ENCODE measurements around the gene ZFAND3. TPM values are rescaled to one million over a fixed set of nuclear protein-coding genes. Genes with fewer than 3 reads are reported as not detected.

ZFAND3 gene
- total RNA-seq, 1 donor: 25.6 TPM

DNA sequence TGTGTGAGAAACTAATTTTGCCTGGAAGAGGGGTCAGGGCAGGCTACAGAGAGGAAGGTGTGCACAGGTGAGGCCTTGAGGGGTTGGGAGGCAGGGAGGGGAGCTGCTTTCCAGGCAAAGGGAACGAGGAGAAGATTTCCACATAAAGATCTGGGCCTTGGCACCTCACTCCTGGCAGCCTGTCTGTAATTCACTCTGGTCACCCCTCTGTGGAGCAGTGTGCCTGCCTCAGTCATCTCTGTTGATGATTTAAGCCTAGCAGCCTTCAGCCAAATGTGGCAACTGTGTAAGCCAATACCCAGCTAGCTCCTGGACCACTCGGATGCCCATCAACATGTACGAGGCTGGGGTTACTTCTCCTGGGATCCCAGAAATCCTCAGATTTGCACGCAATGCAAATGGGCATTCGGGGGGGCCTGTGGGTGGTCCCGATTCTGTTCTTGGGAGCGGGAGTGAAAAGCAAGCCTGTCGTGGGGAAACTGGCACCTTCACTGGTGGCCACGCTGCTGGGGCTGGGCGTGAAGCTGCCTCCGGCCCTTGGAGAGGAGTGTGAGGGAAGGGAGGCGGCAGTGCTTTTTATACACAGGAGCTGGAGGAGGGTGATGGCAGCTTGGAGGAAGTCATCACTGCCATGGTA lies 360.4 kb downstream of the ZFAND3 start:
- H3K27me3 ChIP-seq (ENCODE audit: insufficient read depth, low read length): no peaks in the 10 kb centered on the region

DNA sequence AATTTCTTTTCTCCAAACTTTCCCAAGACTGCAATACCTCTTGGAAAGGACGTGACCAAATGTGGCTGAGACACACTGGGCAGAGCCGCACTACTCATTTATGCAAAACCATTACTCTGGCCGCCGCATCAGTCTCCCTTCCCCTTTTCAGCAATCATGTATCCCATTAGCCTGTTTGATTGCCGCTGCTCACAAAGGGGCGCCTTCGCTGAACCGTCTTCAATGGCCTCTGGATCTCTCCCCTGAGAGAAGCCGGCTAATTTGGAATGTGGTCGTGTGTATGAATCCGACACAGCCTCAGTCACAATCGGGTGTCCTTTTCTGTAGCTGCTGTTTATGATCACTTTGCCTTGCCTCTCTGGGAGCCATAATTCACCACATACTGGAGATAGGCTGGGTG lies 361.1 kb downstream of the ZFAND3 start:
- H3K9me3 ChIP-seq (ENCODE audit: low read depth, low read length): no peaks in the 10 kb centered on the region
- H3K4me1 ChIP-seq (ENCODE audit: insufficient read depth, low read length): no peaks in the 10 kb centered on the region
- H3K27me3 ChIP-seq (ENCODE audit: insufficient read depth, low read length): no peaks in the 10 kb centered on the region
- H3K4me3 ChIP-seq (ENCODE audit: low read length): no peak overlapping the region

More for the DNA sequence above, 360.4 kb downstream of the ZFAND3 start:
- H3K9me3 ChIP-seq (ENCODE audit: low read depth, low read length): no peaks in the 10 kb centered on the region
- no peak overlapping the region for H3K4me3 ChIP-seq (ENCODE audit: low read length)
- no peaks in the 10 kb centered on the region for H3K4me1 ChIP-seq (ENCODE audit: insufficient read depth, low read length)

DNA sequence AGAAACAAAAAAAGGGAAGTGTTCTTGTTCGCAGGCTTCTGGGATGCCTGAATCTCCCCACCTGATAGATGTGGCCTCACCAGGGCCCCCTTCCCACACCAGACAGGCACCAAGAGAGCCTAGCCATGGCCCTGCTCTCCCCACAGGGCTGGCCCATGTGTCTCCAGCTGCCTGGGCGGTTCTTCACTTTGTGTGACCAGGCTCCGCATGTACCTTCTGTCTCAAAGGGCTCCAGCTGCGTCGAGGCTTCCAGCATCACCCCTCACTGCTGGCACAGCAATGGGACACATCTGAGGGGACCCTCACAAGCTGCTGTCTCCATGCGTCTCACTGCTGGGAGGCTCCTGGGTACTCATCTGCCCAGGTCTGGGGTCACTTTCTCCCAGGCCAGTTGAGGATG lies 362.9 kb downstream of the ZFAND3 start:
- no peaks in the 10 kb centered on the region for H3K27me3 ChIP-seq (ENCODE audit: insufficient read depth, low read length)
- H3K9me3 ChIP-seq (ENCODE audit: low read depth, low read length): no peaks in the 10 kb centered on the region
- no peak overlapping the region for H3K4me3 ChIP-seq (ENCODE audit: low read length)
- H3K4me1 ChIP-seq (ENCODE audit: insufficient read depth, low read length): no peaks in the 10 kb centered on the region

DNA sequence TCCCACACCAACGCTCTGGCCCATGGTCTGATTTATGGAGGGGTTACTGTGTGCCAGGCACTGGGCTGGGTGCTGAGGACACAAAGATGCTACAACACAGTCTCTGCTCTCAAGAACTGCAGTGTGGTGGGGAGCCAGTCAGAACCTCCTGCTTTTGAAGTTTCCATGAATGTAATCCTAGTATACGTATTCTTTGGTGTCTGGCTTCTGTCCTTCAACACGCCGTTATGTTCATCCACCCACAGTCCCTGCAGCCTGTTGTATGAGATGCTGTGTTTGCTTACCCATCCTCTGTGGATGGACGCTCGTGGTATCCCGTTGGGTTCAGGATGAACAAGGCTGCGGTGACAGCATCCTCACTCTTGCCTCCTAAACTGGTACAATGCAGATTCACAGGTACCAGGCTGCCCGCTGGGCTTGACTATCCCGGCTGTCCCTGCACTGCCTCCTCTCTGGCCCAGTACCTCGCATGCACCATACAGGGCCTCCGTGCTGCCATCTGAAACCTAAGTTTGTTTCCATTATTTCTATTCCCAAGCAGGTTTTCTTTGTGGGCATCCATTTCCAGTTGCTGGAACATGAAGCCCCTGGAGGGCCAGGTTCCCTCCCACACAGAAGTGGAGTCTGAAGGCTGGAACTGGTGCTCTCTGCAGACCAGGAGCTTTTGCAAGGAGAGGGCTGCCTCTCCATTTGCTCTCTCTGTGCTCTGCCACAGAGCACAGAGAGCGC lies 364.5 kb downstream of the ZFAND3 start:
- no peak overlapping the region for H3K4me3 ChIP-seq (ENCODE audit: low read length)
- no peaks in the 10 kb centered on the region for H3K27me3 ChIP-seq (ENCODE audit: insufficient read depth, low read length)
- no peaks in the 10 kb centered on the region for H3K9me3 ChIP-seq (ENCODE audit: low read depth, low read length)
- H3K4me1 ChIP-seq (ENCODE audit: insufficient read depth, low read length): no peaks in the 10 kb centered on the region

DNA sequence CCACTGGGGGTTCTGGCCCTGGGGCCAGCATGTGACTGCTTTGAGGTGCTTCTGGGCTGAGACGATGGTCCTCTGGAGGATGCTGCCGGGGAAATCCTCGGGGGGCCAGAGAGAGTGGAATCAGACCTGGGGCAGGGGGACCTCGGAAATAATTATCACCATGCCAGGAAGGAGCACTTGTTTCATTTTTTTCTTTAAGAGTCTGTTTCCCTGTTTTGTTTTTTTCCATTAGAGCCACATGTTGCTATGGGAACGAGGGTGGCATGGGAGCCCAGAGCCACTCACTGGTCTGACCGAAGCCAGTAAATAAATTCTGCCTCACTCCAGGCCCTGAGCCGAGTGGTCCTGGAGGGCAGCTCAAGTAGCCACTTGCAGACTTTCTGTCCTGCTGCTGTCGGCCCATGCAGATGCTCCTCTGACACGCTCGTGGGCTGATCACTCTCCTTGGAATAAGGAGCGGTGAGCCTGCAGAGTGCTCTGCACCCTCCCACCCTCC lies 365.1 kb downstream of the ZFAND3 start:
- no peak overlapping the region for H3K4me3 ChIP-seq (ENCODE audit: low read length)
- no peaks in the 10 kb centered on the region for H3K9me3 ChIP-seq (ENCODE audit: low read depth, low read length)
- no peaks in the 10 kb centered on the region for H3K27me3 ChIP-seq (ENCODE audit: insufficient read depth, low read length)
- H3K4me1 ChIP-seq (ENCODE audit: insufficient read depth, low read length): no peaks in the 10 kb centered on the region

DNA sequence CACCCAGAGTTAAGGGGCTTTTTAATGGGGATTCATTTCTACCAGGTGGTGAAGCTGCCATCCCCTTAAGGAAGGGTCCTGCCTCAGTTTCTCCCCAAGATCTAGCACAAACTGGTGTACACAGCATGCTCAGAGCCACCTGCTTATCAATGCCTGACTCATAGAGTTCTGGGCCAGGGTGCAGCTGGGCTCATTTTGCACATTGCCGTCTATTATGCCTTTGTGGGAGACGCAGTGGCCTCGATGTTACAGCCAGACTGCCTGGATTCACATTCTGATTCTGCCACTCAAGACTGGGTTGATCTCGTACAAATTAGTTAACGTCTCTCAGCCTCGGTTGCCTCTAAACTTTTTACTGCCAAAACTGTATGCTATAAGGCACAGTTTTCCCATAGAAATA lies 365.7 kb downstream of the ZFAND3 start:
- Histone ChIP-seq H3K9me3 (ENCODE audit: low read depth, low read length) (no peaks in the 10 kb centered on the region), H3K4me3 (ENCODE audit: low read length) (no peak overlapping the region), H3K4me1 (ENCODE audit: insufficient read depth, low read length) (no peaks in the 10 kb centered on the region), H3K27me3 (ENCODE audit: insufficient read depth, low read length) (no peaks in the 10 kb centered on the region)

DNA sequence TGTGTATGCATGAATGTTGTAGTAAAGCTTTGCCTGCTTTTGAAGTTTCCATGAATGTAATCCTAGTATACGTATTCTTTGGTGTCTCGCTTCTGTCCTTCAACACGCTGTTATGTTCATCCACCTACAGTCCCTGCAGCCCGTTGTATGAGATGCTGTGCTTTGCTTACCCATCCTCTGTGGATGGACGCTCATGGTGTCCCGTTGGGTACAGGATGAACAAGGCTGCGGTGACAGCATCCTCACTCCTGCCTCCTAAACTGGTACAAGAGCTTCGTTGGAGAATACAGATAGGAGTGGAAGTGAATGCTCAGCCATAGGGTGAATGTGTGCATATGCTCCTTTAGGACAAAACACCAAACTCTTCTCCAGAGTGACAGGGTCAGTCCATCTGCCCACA lies 366.2 kb downstream of the ZFAND3 start:
- Histone ChIP-seq H3K9me3 (ENCODE audit: low read depth, low read length) (no peaks in the 10 kb centered on the region), H3K27me3 (ENCODE audit: insufficient read depth, low read length) (no peaks in the 10 kb centered on the region), H3K4me1 (ENCODE audit: insufficient read depth, low read length) (no peaks in the 10 kb centered on the region), H3K4me3 (ENCODE audit: low read length) (no peak overlapping the region)

DNA sequence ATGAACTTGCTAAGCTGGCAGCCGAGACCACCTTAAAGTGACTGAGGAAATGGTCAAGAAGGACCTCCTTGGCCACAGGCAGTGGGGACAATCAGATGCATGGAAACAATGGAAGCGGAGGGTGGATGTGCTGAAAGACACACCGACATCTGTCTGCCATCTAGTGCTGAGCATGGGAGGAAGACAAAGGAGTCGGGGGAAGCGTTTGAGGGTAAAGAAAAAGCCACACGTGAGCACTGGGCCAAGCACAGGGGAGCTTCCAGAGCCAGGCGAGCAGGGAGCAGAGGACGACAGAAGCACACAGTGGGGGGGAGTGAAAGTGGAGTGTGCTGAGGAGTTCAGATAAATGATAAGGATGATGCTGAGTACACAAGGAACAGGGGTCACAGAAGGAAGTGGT lies 367.8 kb downstream of the ZFAND3 start:
- Histone ChIP-seq H3K4me1 (ENCODE audit: insufficient read depth, low read length) (no peaks in the 10 kb centered on the region), H3K4me3 (ENCODE audit: low read length) (no peak overlapping the region), H3K9me3 (ENCODE audit: low read depth, low read length) (no peaks in the 10 kb centered on the region), H3K27me3 (ENCODE audit: insufficient read depth, low read length) (no peaks in the 10 kb centered on the region)

DNA sequence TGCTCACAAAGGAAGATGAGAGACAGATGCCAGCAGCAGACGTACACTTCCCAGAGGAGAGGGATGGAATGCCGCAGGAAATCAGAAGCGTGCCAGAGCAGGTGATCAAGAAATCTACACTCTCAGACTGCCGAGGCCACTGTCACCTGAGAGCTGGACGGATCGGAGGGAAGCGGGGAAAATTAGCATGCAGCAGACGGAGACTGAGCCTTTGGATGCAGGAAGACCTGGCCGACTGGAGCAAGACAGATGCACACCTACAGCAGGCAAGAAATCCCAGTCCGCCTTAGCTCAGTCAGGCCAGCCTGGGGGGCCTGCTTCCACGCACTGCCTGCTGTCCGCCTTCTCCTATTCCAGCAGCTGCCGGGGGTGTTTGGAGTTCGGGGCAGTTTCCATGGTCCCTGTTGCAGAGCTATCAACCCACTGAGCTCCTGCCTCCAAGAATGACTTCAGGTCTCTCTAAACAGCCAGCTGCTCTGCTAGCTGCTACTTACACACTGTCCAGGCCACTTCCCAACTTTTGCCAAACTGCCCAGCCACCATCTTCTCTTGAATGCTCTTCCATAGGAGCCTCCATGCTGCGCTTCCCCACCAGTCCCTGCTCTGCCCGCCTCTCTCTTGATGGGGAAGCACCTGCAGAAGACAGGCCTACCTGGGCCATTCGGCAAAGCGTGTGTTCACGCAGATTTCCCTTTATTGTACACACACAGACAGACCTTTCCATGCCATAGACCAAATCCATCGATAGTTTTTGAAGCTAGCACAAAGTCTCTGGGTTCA lies 368.5 kb downstream of the ZFAND3 start:
- Histone ChIP-seq H3K4me1 (ENCODE audit: insufficient read depth, low read length) (no peaks in the 10 kb centered on the region), H3K4me3 (ENCODE audit: low read length) (no peak overlapping the region), H3K27me3 (ENCODE audit: insufficient read depth, low read length) (no peaks in the 10 kb centered on the region), H3K9me3 (ENCODE audit: low read depth, low read length) (no peaks in the 10 kb centered on the region)

DNA sequence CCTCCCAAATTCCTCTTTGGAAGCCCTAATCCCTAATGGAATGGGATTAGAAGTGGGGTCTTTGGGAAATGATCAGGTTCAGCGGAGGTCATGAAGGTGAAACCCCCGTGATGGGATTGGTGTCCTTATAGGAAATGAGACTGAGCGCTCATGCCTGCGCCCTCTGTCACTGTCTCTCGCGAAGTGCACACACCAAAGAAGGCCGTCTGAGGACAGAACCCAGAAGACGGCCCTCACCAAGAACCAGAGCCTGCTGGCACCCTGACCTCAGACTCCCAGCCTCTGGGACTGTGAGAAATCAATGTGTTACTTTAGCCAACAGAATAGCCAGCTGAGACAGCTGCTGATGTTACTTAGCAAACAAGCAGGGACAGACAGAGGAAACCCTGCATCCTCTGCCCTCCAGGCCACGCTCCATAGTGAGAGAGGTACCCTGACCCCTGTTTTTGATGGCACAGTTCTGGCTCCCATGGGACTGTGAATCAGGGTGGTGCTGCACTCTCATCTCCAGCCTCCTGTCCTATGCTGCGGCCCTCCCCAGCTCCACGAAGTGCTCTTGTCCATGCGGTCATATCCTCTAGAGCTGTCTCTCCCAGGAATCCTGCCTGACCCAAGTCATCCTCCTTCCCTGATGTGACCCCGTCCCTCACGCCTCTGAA lies 369.3 kb downstream of the ZFAND3 start:
- no peak overlapping the region for H3K4me3 ChIP-seq (ENCODE audit: low read length)
- H3K27me3 ChIP-seq (ENCODE audit: insufficient read depth, low read length): no peaks in the 10 kb centered on the region
- H3K4me1 ChIP-seq (ENCODE audit: insufficient read depth, low read length): no peaks in the 10 kb centered on the region
- H3K9me3 ChIP-seq (ENCODE audit: low read depth, low read length): no peaks in the 10 kb centered on the region

DNA sequence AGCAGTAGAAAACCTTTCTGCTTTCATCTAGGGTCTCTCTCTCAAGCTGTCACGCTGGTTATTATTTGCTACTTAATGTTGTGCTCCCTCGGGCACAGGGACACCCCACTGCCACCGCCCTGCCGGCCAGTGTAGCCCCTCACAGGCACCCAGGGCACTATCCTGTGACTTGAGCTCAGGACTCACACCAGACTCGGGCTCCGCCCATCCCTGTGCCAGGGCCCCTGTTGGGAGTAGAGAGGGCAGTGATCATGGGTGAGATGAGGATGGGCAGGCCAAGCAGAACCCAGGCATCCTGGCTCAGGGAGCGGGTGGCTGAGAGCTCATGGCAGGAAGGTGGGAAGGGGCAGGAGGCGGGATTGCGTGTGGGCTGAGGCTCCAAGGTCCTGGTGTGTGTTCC lies 371.9 kb downstream of the ZFAND3 start:
- Histone ChIP-seq H3K9me3 (ENCODE audit: low read depth, low read length) (no peaks in the 10 kb centered on the region), H3K27me3 (ENCODE audit: insufficient read depth, low read length) (no peaks in the 10 kb centered on the region), H3K4me3 (ENCODE audit: low read length) (no peak overlapping the region), H3K4me1 (ENCODE audit: insufficient read depth, low read length) (no peaks in the 10 kb centered on the region)

DNA sequence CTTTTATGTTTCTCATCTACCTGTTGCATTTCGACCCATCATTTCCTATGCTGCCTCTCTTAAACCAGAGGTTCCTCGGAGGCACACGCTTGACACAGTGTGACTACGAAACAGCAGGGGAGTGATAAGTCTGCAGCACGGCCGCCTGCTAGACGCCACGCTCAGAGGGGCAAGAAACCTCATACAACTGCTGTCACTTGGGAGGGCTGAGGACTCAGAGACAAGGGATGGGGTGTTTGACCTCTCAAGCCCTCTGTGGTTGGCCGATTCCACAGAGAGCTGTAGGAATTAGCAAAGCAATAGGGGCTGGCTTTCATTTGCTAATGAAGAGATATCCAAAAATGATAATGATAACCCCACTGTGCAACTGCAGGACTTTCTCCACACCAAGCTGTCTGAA lies 372.5 kb downstream of the ZFAND3 start:
- Histone ChIP-seq H3K4me3 (ENCODE audit: low read length) (no peak overlapping the region), H3K9me3 (ENCODE audit: low read depth, low read length) (no peaks in the 10 kb centered on the region), H3K27me3 (ENCODE audit: insufficient read depth, low read length) (no peaks in the 10 kb centered on the region), H3K4me1 (ENCODE audit: insufficient read depth, low read length) (no peaks in the 10 kb centered on the region)

DNA sequence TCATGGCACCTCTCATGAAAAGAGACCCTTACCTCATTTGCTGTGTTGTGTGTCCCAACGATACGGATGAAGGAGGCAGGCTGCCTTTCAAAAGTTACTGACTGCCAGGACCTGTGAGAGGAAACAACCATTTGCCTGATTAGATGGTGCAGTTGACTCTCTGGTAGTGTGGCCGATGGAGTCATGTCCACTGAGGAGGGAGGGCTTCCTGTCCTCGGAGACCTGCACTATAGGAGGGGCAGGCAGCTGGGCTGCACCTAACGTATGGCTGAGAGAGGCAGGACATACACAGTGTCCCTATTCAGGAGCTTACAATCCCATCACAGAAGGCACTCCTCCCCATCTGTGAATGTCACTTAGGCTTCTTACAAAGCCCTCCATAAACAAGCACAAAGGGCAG lies 373.0 kb downstream of the ZFAND3 start:
- Histone ChIP-seq H3K27me3 (ENCODE audit: insufficient read depth, low read length) (no peaks in the 10 kb centered on the region), H3K9me3 (ENCODE audit: low read depth, low read length) (no peaks in the 10 kb centered on the region), H3K4me3 (ENCODE audit: low read length) (no peak overlapping the region), H3K4me1 (ENCODE audit: insufficient read depth, low read length) (no peaks in the 10 kb centered on the region)

DNA sequence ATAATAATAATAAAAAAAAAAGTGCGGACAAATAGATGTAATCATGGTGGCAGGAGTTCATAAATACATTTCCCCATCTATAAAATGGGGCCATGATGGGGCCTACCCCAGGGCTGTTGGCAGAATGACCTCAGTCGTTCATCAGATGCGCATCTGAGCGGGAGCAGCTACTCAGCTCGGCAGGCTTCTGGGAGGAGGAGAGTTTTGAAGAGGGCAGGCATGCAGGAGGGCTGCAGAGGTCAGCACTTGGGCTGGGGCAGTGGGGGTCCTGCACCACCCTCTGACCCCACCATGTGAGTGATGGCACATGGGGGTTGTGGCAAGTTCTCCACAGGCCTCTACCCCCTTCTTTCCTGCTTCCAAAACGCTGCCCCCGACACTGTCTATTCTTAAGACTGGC lies 373.5 kb downstream of the ZFAND3 start:
- Histone ChIP-seq H3K4me3 (ENCODE audit: low read length) (no peak overlapping the region), H3K27me3 (ENCODE audit: insufficient read depth, low read length) (no peaks in the 10 kb centered on the region), H3K9me3 (ENCODE audit: low read depth, low read length) (no peaks in the 10 kb centered on the region), H3K4me1 (ENCODE audit: insufficient read depth, low read length) (no peaks in the 10 kb centered on the region)
